Ovary (tissue), 3 donors: Measurements from ENCODE around the gene PI4KA.
"Not testable (repeated sequence)": the region's sequence is repeated elsewhere in the genome, so short reads cannot be mapped to it uniquely, and the experiment has no call there.

Source experiments
- POLR2A ChIP-seq: fragments of 450-650 bp; IDR thresholded peaks from one replicate; pipeline ENCODE4 v1.6.1; 2017; ENCODE audit warnings: antibody characterized with exemption, mild to moderate bottlenecking, moderate library complexity
- TF ChIP-seq, protein P1 (sequence below), 3 donors: fragments of 450-650 bp in 2 of 3; fragments of 200-600 bp in 1 of 3; IDR thresholded peaks; one replicate each; pipeline versions ENCODE4 v1.5.1 to v1.8.0; 2016 to 2022; ENCODE audit warnings: antibody characterized with exemption in 3 of 3, mild to moderate bottlenecking in 1 of 3
- donor health status: DM: no; HTN: no; CAD: no.

DNA sequence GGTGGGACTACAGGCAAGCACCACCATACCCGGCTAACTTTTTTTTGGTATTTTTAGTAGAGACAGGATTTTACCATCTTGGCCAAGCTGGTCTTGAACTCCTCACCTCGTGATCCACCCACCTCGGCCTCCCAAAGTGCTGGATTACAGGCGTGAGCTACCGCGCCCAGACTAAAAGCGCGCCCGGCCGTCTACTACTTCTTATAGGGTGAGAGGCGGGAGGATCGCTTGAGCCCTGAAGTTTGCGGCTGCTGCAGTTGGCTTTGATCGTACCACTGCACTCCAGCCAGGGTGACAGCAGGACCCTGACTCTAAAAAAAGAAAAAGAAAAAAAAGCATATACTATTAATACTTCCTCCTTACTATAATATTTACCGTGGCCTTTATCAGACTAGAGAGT lies 158.3 kb downstream of the PI4KA start:
- not testable (repeated sequence) for TF ChIP-seq POLR2A
- TF ChIP-seq, protein P1, sequence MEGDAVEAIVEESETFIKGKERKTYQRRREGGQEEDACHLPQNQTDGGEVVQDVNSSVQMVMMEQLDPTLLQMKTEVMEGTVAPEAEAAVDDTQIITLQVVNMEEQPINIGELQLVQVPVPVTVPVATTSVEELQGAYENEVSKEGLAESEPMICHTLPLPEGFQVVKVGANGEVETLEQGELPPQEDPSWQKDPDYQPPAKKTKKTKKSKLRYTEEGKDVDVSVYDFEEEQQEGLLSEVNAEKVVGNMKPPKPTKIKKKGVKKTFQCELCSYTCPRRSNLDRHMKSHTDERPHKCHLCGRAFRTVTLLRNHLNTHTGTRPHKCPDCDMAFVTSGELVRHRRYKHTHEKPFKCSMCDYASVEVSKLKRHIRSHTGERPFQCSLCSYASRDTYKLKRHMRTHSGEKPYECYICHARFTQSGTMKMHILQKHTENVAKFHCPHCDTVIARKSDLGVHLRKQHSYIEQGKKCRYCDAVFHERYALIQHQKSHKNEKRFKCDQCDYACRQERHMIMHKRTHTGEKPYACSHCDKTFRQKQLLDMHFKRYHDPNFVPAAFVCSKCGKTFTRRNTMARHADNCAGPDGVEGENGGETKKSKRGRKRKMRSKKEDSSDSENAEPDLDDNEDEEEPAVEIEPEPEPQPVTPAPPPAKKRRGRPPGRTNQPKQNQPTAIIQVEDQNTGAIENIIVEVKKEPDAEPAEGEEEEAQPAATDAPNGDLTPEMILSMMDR (IDR thresholded peaks at IDR 0.05): not testable (repeated sequence)
